Keratinocyte (primary cell): ENCODE data around the gene REXO2. TPM values are rescaled to one million over a fixed set of nuclear protein-coding genes. Genes with fewer than 3 reads are reported as not detected.

Experiments used
- DNase-seq: peaks from one replicate; pipeline ENCODE4 v3.0.0-alpha.2; 2011; ENCODE audit warnings: low read depth, missing footprints, low spot score
- FAIRE-seq: peaks from 2 replicates; lab custom pipeline; 2011; peaks lifted over from hg19 to GRCh38; lab: Jason Lieb, UNC
- H2AFZ ChIP-seq: 2 replicates; pipeline ENCODE4 v1.6.0; 2012; ENCODE audit warnings: low read length, control low read depth, inconsistent platforms; ENCODE audit not compliant: control insufficient read depth
- H3K27ac ChIP-seq: 2 replicates; pipeline ENCODE4 v1.5.1; 2011; ENCODE audit warnings: low read length; ENCODE audit not compliant: control insufficient read depth, insufficient read depth
- H3K27me3 ChIP-seq: 3 replicates; pipeline ENCODE4 v1.6.0; 2011; ENCODE audit warnings: low read length; ENCODE audit not compliant: control insufficient read depth, insufficient read depth; ENCODE audit errors: extremely low read depth
- H3K36me3 ChIP-seq, 2 experiments: 2 replicates in 1 of 2; 3 replicates in 1 of 2; pipeline ENCODE4 v1.5.1; 2011; ENCODE audit warnings: low read length in 2 of 2, mild to moderate bottlenecking in 1 of 2; ENCODE audit not compliant: control insufficient read depth in 2 of 2, insufficient read depth in 2 of 2; ENCODE audit errors: extremely low read depth in 1 of 2
- H3K4me1 ChIP-seq: 3 replicates; pipeline ENCODE4 v1.5.1; 2011; ENCODE audit warnings: low read length; ENCODE audit not compliant: control insufficient read depth, insufficient read depth; ENCODE audit errors: extremely low read depth
- H3K4me2 ChIP-seq: 3 replicates; pipeline ENCODE4 v1.6.0; 2011; ENCODE audit warnings: low read depth, low read length; ENCODE audit not compliant: control insufficient read depth, insufficient read depth; ENCODE audit errors: extremely low read depth
- H3K4me3 ChIP-seq, 3 experiments: fragments of 200-600 bp in 1 of 3; sonication (generic) in 1 of 3; 2 replicates in 2 of 3; 3 replicates in 1 of 3; pipeline ENCODE4 v1.5.1; 2011 to 2016; ENCODE audit warnings: low read length in 3 of 3, mild to moderate bottlenecking in 3 of 3, control low read depth in 2 of 3, inconsistent platforms in 1 of 3, low read depth in 1 of 3, mixed read lengths in 1 of 3, mixed run types in 1 of 3, moderate library complexity in 1 of 3; ENCODE audit not compliant: control insufficient read depth in 2 of 3, insufficient read depth in 2 of 3; ENCODE audit errors: extremely low read depth in 1 of 3
- H3K79me2 ChIP-seq: 2 replicates; pipeline ENCODE4 v1.6.0; 2012; ENCODE audit warnings: low read length; ENCODE audit not compliant: control insufficient read depth, insufficient read depth
- H3K9ac ChIP-seq: 3 replicates; pipeline ENCODE4 v1.6.0; 2011; ENCODE audit warnings: low read length; ENCODE audit not compliant: control insufficient read depth, insufficient read depth; ENCODE audit errors: extremely low read depth
- H3K9me1 ChIP-seq: 3 replicates; pipeline ENCODE4 v1.6.0; 2011; ENCODE audit warnings: low read length; ENCODE audit not compliant: control insufficient read depth, insufficient read depth; ENCODE audit errors: extremely low read depth
- H3K9me3 ChIP-seq: 2 replicates; pipeline ENCODE4 v1.5.1; 2012; ENCODE audit warnings: low read depth, low read length; ENCODE audit not compliant: control insufficient read depth
- H4K20me1 ChIP-seq: 3 replicates; pipeline ENCODE4 v1.6.0; 2011; ENCODE audit warnings: low read length; ENCODE audit not compliant: control insufficient read depth, insufficient read depth; ENCODE audit errors: extremely low read depth
- EZH2 ChIP-seq: IDR thresholded peaks from one replicate; pipeline ENCODE4 v1.6.1; 2012; ENCODE audit warnings: inconsistent platforms, mild to moderate bottlenecking, low read length, moderate library complexity
- dilution Hi-C: fragments of 300-500 bp; cut with MboI; formaldehyde crosslinking; loops from one replicate; pipeline ENCODE4 v1.7.0; 2020; ENCODE audit warnings: low sequenced_read_pairs; ENCODE audit not compliant: extremely low pct_ligation_motif_present
- polyA plus RNA-seq, 5 experiments: library from polyadenylated mRNA; depleted of rRNA in 3 of 5; stranded (reverse) in 3 of 5; stranded (forward) in 1 of 5; unstranded in 1 of 5; fragments of >200 nt; gene quantifications; 1 replicate in 1 of 5; 2 replicates in 3 of 5; 3 replicates in 1 of 5; pipeline versions ENCODE4 v1.2.1 to v1.2.3, GENCODE V29; 2011 to 2012; ENCODE audit warnings: missing spikeins in 2 of 5, low read depth in 1 of 5, low replicate concordance in 1 of 5
- TF ChIP-seq, protein P1 (sequence below), 3 experiments: IDR thresholded peaks in 1 of 3; conservative IDR thresholded peaks in 1 of 3; optimal IDR thresholded peaks in 1 of 3; 2 replicates in 2 of 3; 3 replicates in 1 of 3; pipeline versions ENCODE3 to v1.5.1; 2011; ENCODE audit warnings: low read length in 3 of 3, mild to moderate bottlenecking in 3 of 3, moderate library complexity in 2 of 3, control low read depth in 1 of 3, inconsistent platforms in 1 of 3; ENCODE audit not compliant: insufficient read depth in 2 of 3; ENCODE audit errors: extremely low read depth in 1 of 3

The REXO2 gene
- polyA plus RNA-seq, 1 donor (not counting 4 experiments of a cell fraction or from before 2014, with no cell fraction given): 381 TPM

GRCh38 chr11:114432893-114433292, 6.4 kb upstream of the REXO2 start:
- no peak overlapping the region for H3K9ac ChIP-seq
- H4K20me1 ChIP-seq: no peaks in the 10 kb centered on the region
- H2AFZ ChIP-seq: no peak overlapping the region
- dilution Hi-C loops: no loop called here
- H3K36me3 ChIP-seq: no peaks in the 10 kb centered on the region
- no peaks in the 10 kb centered on the region for H3K9me1 ChIP-seq
- DNase-seq: no peak
- H3K79me2 ChIP-seq: no peaks in the 10 kb centered on the region
- no peaks in the 10 kb centered on the region for H3K9me3 ChIP-seq
- peaks cover 4% of the 10 kb centered on the region for H3K4me1 ChIP-seq
- no peaks in the 10 kb centered on the region for H3K27me3 ChIP-seq
- no peak overlapping the region for H3K4me3 ChIP-seq
- no peak overlapping the region for H3K27ac ChIP-seq
- TF ChIP-seq EZH2: no peak
- TF ChIP-seq, protein P1, sequence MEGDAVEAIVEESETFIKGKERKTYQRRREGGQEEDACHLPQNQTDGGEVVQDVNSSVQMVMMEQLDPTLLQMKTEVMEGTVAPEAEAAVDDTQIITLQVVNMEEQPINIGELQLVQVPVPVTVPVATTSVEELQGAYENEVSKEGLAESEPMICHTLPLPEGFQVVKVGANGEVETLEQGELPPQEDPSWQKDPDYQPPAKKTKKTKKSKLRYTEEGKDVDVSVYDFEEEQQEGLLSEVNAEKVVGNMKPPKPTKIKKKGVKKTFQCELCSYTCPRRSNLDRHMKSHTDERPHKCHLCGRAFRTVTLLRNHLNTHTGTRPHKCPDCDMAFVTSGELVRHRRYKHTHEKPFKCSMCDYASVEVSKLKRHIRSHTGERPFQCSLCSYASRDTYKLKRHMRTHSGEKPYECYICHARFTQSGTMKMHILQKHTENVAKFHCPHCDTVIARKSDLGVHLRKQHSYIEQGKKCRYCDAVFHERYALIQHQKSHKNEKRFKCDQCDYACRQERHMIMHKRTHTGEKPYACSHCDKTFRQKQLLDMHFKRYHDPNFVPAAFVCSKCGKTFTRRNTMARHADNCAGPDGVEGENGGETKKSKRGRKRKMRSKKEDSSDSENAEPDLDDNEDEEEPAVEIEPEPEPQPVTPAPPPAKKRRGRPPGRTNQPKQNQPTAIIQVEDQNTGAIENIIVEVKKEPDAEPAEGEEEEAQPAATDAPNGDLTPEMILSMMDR (optimal IDR thresholded peaks at IDR 0.05 in 1 of 3, IDR thresholded peaks at IDR 0.05 in 1 of 3, conservative IDR thresholded peaks at IDR 0.05 in 1 of 3; ENCODE audit: extremely low read depth in 1 of 3, insufficient read depth in 2 of 3, low read length in 3 of 3): no peak
- FAIRE-seq: no peak
- no peak overlapping the region for H3K4me2 ChIP-seq

- no peak overlapping the region for H3K27ac ChIP-seq
- TF ChIP-seq EZH2: no peak
- TF ChIP-seq, protein P1 (optimal IDR thresholded peaks at IDR 0.05 in 1 of 3, IDR thresholded peaks at IDR 0.05 in 1 of 3, conservative IDR thresholded peaks at IDR 0.05 in 1 of 3; ENCODE audit: extremely low read depth in 1 of 3, insufficient read depth in 2 of 3, low read length in 3 of 3): no peak
- FAIRE-seq (no peak), DNase-seq (no peak)
- H3K36me3 ChIP-seq: no peaks in the 10 kb centered on the region
- no peak overlapping the region for H2AFZ ChIP-seq
- H3K9me3 ChIP-seq: no peaks in the 10 kb centered on the region
- H3K9me1 ChIP-seq: no peaks in the 10 kb centered on the region
- no peak overlapping the region for H3K4me3 ChIP-seq
- H4K20me1 ChIP-seq: no peaks in the 10 kb centered on the region
- no peak overlapping the region for H3K9ac ChIP-seq
- H3K4me1 ChIP-seq: peaks cover 8% of the 10 kb centered on the region
- no peaks in the 10 kb centered on the region for H3K27me3 ChIP-seq
- no peak overlapping the region for H3K4me2 ChIP-seq
- dilution Hi-C loops: no loop called here
- no peaks in the 10 kb centered on the region for H3K79me2 ChIP-seq
These were observed 5.9 kb upstream of the REXO2 start for GRCh38 chr11:114433376-114433775.
